ENCODE measurements around the gene GABRA6.

Gene GABRA6

DNA sequence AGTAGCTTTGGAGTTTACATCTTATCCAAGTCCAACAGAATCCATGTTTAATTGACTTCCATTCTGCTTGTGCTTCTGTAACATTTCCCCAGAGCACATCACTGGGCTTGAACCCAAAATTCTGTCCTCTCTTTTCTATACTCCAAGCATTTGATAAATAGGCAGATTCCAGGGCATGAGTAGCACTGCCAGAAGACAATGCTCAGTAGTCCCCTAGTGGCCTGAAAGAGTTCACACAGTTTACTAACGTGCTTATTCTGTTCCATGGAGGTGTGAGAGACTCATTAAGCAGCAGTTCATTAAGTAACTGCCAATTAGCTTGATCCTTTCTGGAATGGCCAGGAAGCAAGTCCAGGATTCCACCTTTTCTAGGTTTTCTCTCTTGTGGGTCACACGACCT is 9.4 kb upstream of the GABRA6 start:
- in situ Hi-C loops (cut with MboI; ENCODE audit: low pct_unique_long_range_greater_than_20kb, low sequenced_read_pairs, unreplicated experiment), result no loop called here
- TF ChIP-seq, protein P1, sequence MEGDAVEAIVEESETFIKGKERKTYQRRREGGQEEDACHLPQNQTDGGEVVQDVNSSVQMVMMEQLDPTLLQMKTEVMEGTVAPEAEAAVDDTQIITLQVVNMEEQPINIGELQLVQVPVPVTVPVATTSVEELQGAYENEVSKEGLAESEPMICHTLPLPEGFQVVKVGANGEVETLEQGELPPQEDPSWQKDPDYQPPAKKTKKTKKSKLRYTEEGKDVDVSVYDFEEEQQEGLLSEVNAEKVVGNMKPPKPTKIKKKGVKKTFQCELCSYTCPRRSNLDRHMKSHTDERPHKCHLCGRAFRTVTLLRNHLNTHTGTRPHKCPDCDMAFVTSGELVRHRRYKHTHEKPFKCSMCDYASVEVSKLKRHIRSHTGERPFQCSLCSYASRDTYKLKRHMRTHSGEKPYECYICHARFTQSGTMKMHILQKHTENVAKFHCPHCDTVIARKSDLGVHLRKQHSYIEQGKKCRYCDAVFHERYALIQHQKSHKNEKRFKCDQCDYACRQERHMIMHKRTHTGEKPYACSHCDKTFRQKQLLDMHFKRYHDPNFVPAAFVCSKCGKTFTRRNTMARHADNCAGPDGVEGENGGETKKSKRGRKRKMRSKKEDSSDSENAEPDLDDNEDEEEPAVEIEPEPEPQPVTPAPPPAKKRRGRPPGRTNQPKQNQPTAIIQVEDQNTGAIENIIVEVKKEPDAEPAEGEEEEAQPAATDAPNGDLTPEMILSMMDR (IDR thresholded peaks at IDR 0.05; ENCODE audit: extremely low read depth, insufficient read depth, missing control alignments), result peak; percentile 56
- peak; percentile 8 for DNase-seq (ENCODE audit: low spot score)

DNA sequence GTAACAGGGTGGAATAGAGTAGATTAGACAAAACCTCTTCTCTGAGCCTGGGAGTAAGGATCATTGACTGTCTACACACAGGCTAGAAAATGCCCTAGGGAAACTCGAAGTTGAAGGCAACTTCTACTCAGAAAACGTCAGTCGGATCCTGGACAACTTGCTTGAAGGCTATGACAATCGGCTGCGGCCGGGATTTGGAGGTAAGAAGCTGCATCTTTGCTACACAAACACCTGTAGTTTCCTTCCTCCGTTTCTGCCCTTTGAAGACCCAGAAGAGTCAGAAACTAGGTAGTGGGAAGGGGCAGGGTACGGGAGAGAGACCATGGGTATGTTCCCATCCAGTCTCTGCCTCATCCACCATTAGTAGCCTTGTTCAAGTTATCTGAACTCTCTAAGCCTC is 628 bp downstream of the GABRA6 start:
- TF ChIP-seq, protein P1 (IDR thresholded peaks at IDR 0.05; ENCODE audit: extremely low read depth, insufficient read depth, missing control alignments), result no peak
- in situ Hi-C loops (cut with MboI; ENCODE audit: low pct_unique_long_range_greater_than_20kb, low sequenced_read_pairs, unreplicated experiment), result no loop called here
- no peak for DNase-seq (ENCODE audit: low spot score)

DNA sequence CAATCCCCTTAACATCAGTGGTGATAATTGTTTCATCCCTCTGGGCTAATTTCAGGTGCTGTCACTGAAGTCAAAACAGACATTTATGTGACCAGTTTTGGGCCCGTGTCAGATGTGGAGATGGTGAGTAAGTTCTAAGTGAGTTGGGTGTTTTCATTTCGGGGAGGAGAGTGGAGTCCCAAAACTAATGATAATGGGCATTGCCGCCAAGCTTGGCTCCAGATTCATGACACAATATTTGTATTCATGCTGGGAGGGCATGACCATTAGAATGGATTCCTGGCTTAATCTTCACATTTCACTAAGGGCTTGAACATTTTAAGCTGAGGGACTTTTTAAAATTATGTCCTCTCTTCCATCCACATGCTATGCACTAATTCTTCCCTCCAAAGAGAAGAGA is 1.4 kb downstream of the GABRA6 start:
- in situ Hi-C loops (cut with MboI; ENCODE audit: low pct_unique_long_range_greater_than_20kb, low sequenced_read_pairs, unreplicated experiment), result no loop called here
- DNase-seq (ENCODE audit: low spot score), result no peak

DNA sequence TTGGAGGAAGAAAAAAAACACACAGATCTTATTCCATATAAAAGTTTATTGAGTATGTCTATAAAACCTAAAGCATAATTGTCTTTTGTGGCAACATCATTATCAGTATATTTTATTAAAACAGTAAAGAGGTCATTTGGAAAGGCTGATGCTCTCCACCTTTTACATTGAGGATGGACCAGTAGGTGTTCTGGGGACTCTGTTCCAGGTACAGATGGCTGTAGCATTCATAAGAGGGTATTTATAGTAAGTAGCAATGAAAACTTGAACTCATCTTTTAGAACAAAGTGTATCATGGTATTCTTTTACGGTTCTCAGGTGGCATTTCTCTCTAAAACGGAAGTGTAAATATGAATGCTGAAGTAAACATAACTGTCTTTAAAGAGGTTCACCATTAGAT is 1.8 kb downstream of the GABRA6 start:
- DNase-seq (ENCODE audit: low spot score), result no peak
- in situ Hi-C loops (cut with MboI; ENCODE audit: low pct_unique_long_range_greater_than_20kb, low sequenced_read_pairs, unreplicated experiment), result no loop called here
- TF ChIP-seq, protein P1 (IDR thresholded peaks at IDR 0.05; ENCODE audit: extremely low read depth, insufficient read depth, missing control alignments), result no peak

More for the DNA sequence above, 1.4 kb downstream of the GABRA6 start:
- TF ChIP-seq, protein P1 (IDR thresholded peaks at IDR 0.05; ENCODE audit: extremely low read depth, insufficient read depth, missing control alignments), result no peak

GRCh38 chr5:161691911-161692310 is 6.4 kb downstream of the GABRA6 start:
- in situ Hi-C loops (cut with MboI; ENCODE audit: low pct_unique_long_range_greater_than_20kb, low sequenced_read_pairs, unreplicated experiment), result no loop called here
- no peak for DNase-seq (ENCODE audit: low spot score)
- TF ChIP-seq, protein P1 (IDR thresholded peaks at IDR 0.05; ENCODE audit: extremely low read depth, insufficient read depth, missing control alignments), result no peak

GRCh38 chr5:161697001-161697400 is 11.5 kb downstream of the GABRA6 start:
- in situ Hi-C loops (cut with MboI; ENCODE audit: low pct_unique_long_range_greater_than_20kb, low sequenced_read_pairs, unreplicated experiment), result no loop called here
- DNase-seq (ENCODE audit: low spot score), result no peak
- TF ChIP-seq, protein P1 (IDR thresholded peaks at IDR 0.05; ENCODE audit: extremely low read depth, insufficient read depth, missing control alignments), result no peak

GRCh38 chr5:161700065-161700464 is 14.5 kb downstream of the GABRA6 start:
- in situ Hi-C loops (cut with MboI; ENCODE audit: low pct_unique_long_range_greater_than_20kb, low sequenced_read_pairs, unreplicated experiment), result no loop called here
- no peak for DNase-seq (ENCODE audit: low spot score)
- TF ChIP-seq, protein P1 (IDR thresholded peaks at IDR 0.05; ENCODE audit: extremely low read depth, insufficient read depth, missing control alignments), result no peak

Data from GM13977 (cell line).